CD14-positive monocyte (primary cell): Measurements from ENCODE around the gene EPS8L1. TPM values are rescaled to one million over a fixed set of nuclear protein-coding genes. Genes with fewer than 3 reads are reported as not detected.

Experiments used
- DNase-seq, 3 donors: peaks; one replicate each; pipeline ENCODE4 v3.0.0-alpha.2; 2011 to 2022
- H2AFZ ChIP-seq: 2 replicates; pipeline ENCODE4 v1.6.0; 2012; ENCODE audit warnings: mild to moderate bottlenecking, low read depth, low read length, inconsistent platforms; ENCODE audit not compliant: insufficient read depth, poor library complexity, severe bottlenecking
- H3K27ac ChIP-seq, 2 donors: 1 replicate in 1 of 2; 2 replicates in 1 of 2; pipeline ENCODE4 v1.5.1; 2012 to 2013; ENCODE audit warnings: low read length in 2 of 2, control low read depth in 1 of 2, inconsistent platforms in 1 of 2, low read depth in 1 of 2, mild to moderate bottlenecking in 1 of 2
- H3K27me3 ChIP-seq, 2 donors: one replicate each; pipeline versions ENCODE4 v1.6.0 to v1.6.1; 2011 to 2013; ENCODE audit warnings: low read length in 2 of 2; ENCODE audit not compliant: control insufficient read depth in 2 of 2, insufficient read depth in 2 of 2
- H3K36me3 ChIP-seq, 2 donors: replicated peaks in 1 of 2; 1 replicate in 1 of 2; 2 replicates in 1 of 2; pipeline versions ENCODE4 v1.5.1 to v1.6.1; 2012 to 2013; ENCODE audit warnings: low read length in 2 of 2, control low read depth in 1 of 2, inconsistent platforms in 1 of 2, mild to moderate bottlenecking in 1 of 2; ENCODE audit not compliant: insufficient read depth in 2 of 2, control insufficient read depth in 1 of 2
- H3K4me1 ChIP-seq, 2 donors: 1 replicate in 1 of 2; 2 replicates in 1 of 2; pipeline versions ENCODE4 v1.5.1 to v1.6.1; 2012 to 2013; ENCODE audit warnings: low read length in 2 of 2, control low read depth in 1 of 2, inconsistent platforms in 1 of 2, mild to moderate bottlenecking in 1 of 2, moderate library complexity in 1 of 2; ENCODE audit not compliant: insufficient read depth in 2 of 2, control insufficient read depth in 1 of 2
- H3K4me2 ChIP-seq: replicated peaks from 2 replicates; pipeline ENCODE3; 2012; ENCODE audit warnings: low read length, moderate library complexity, mild to moderate bottlenecking; ENCODE audit not compliant: poor library complexity, severe bottlenecking; ENCODE audit errors: extremely low read depth
- H3K4me3 ChIP-seq, 3 experiments: fragments of 200-600 bp in 1 of 3; sonication (generic) in 1 of 3; replicated peaks in 1 of 3; 1 replicate in 2 of 3; 2 replicates in 1 of 3; pipeline ENCODE4 v1.5.1; 2011 to 2013; ENCODE audit warnings: low read length in 3 of 3, mild to moderate bottlenecking in 3 of 3, control low read depth in 2 of 3, low read depth in 2 of 3, inconsistent platforms in 1 of 3, moderate library complexity in 1 of 3
- H3K79me2 ChIP-seq: 2 replicates; pipeline ENCODE4 v1.6.0; 2012; ENCODE audit warnings: mild to moderate bottlenecking, control low read depth, inconsistent platforms, low read length, moderate library complexity; ENCODE audit not compliant: insufficient read depth
- H3K9ac ChIP-seq: 2 replicates; pipeline ENCODE4 v1.6.0; 2017; ENCODE audit warnings: low read length, mild to moderate bottlenecking; ENCODE audit not compliant: insufficient read depth, poor library complexity, severe bottlenecking
- H3K9me3 ChIP-seq, 2 donors: replicated peaks in 1 of 2; 1 replicate in 1 of 2; 2 replicates in 1 of 2; pipeline versions ENCODE4 v1.5.1 to v1.6.1; 2012 to 2013; ENCODE audit warnings: low read length in 2 of 2, control low read depth in 1 of 2; ENCODE audit not compliant: control insufficient read depth in 1 of 2, insufficient read depth in 1 of 2
- H4K20me1 ChIP-seq: 2 replicates; pipeline ENCODE4 v1.6.0; 2012; ENCODE audit warnings: mild to moderate bottlenecking, low read length, control low read depth, moderate library complexity; ENCODE audit not compliant: insufficient read depth
- H3K27ac Mint-ChIP-seq, 7 donors: one replicate each; pipeline ENCODE4 v1.8.0; 2020; ENCODE audit warnings: mild to moderate bottlenecking in 7 of 7, mixed read lengths in 7 of 7, moderate library complexity in 6 of 7, inconsistent platforms in 2 of 7
- H3K27me3 Mint-ChIP-seq, 3 donors: one replicate each; pipeline ENCODE4 v1.8.0; 2021 to 2022; ENCODE audit warnings: low read depth in 3 of 3, mild to moderate bottlenecking in 3 of 3, mixed read lengths in 3 of 3, moderate library complexity in 3 of 3, inconsistent platforms in 1 of 3
- H3K36me3 Mint-ChIP-seq, 2 donors: one replicate each; pipeline ENCODE4 v1.8.0; 2020; ENCODE audit warnings: mixed read lengths in 2 of 2, inconsistent platforms in 1 of 2, mild to moderate bottlenecking in 1 of 2
- H3K4me1 Mint-ChIP-seq: one replicate; pipeline ENCODE4 v1.8.0; 2020; ENCODE audit warnings: mild to moderate bottlenecking, mixed read lengths
- H3K4me3 Mint-ChIP-seq, 2 donors: one replicate each; pipeline ENCODE4 v1.8.0; 2020; ENCODE audit warnings: mild to moderate bottlenecking in 2 of 2, mixed read lengths in 2 of 2, moderate library complexity in 1 of 2
- H3K9me3 Mint-ChIP-seq, 7 donors: one replicate each; pipeline ENCODE4 v1.8.0; 2020 to 2022; ENCODE audit warnings: mixed read lengths in 7 of 7, mild to moderate bottlenecking in 6 of 7, moderate library complexity in 6 of 7, inconsistent platforms in 2 of 7
- CTCF ChIP-seq: fragments of 200-600 bp; IDR thresholded peaks from one replicate; pipeline ENCODE4 v1.8.0; 2022; ENCODE audit warnings: antibody characterized with exemption, mild to moderate bottlenecking
- WGBS: methylation state at CpG from one replicate; pipeline ENCODE4 v1.1.5; 2013; ENCODE audit warnings: missing lambda C conversion rate; ENCODE audit not compliant: insufficient coverage; 5-methylcytosine and 5-hydroxymethylcytosine counted together
- intact Hi-C, 2 donors: fragments of 100-400 bp; cut with micrococcal nuclease; formaldehyde crosslinking; loops; one replicate each; pipeline versions ENCODE4 v1.15.0 to v1.15.1; 2023
- polyA plus RNA-seq, 3 donors: library from polyadenylated mRNA; depleted of rRNA in 1 of 3; unstranded in 2 of 3; stranded (reverse) in 1 of 3; fragments of 300-500 nt in 2 of 3; fragments of >200 nt in 1 of 3; fragmentation: Illumina TruSeq in 2 of 3; gene quantifications; 1 replicate in 2 of 3; 2 replicates in 1 of 3; pipeline ENCODE4 v1.2.3, GENCODE V29; 2012 to 2021

The EPS8L1 gene
- polyA plus RNA-seq, 3 donors = 1.5 to 5.0 (median 1.8) TPM

GRCh38 chr19:55047951-55048350 lies 27.7 kb upstream of the EPS8L1 start:
- Histone ChIP-seq H4K20me1 (peaks cover 3% of the 10 kb centered on the region), H3K9ac (no peak overlapping the region), H3K4me1 (no peaks in the 10 kb centered on the region), H3K4me2 (no peak overlapping the region), H3K36me3 (peaks cover 54 to 63% of the 10 kb centered on the region in 2 donors), H3K79me2 (no peaks in the 10 kb centered on the region), H3K27me3 (no peaks in the 10 kb centered on the region), H2AFZ (no peak overlapping the region), H3K4me3 (no peak overlapping the region), H3K9me3 (no peaks in the 10 kb centered on the region), H3K27ac (no peak overlapping the region)
- Mint-ChIP-seq H3K4me1 (no peaks in the 10 kb centered on the region), H3K27ac (no peak overlapping the region), H3K4me3 (no peak overlapping the region), H3K36me3 (peaks cover 55 to 91% of the 10 kb centered on the region in 2 donors), H3K9me3 (peaks cover 0 to 1% (median 0%) of the 10 kb centered on the region in 7 donors), H3K27me3 (peaks cover under 1 to 6% (median 1%) of the 10 kb centered on the region in 3 donors)
- 98% methylated on average over 12 of the region's 12 CpGs for WGBS
- intact Hi-C loops = loop anchor here in 1 of 2 donors (10.0 kb wide), 1 partner anchor 53 kb away; no protein-coding TSS in a partner anchor
- no peak for DNase-seq
- TF ChIP-seq CTCF = no peak

GRCh38 chr19:55048446-55048845 lies 27.2 kb upstream of the EPS8L1 start:
- no peaks in the 10 kb centered on the region for H3K4me1 Mint-ChIP-seq
- H3K36me3 Mint-ChIP-seq = peaks cover 56 to 91% of the 10 kb centered on the region in 2 donors
- H3K27ac Mint-ChIP-seq = no peak overlapping the region
- H4K20me1 ChIP-seq = no peaks in the 10 kb centered on the region
- no peak overlapping the region for H3K9ac ChIP-seq
- no peak for TF ChIP-seq CTCF
- peaks cover 0 to 3% (median 0%) of the 10 kb centered on the region in 3 donors for H3K27me3 Mint-ChIP-seq
- no peak overlapping the region for H2AFZ ChIP-seq
- WGBS = 95% methylated on average over 15 of the region's 15 CpGs
- no peak overlapping the region for H3K27ac ChIP-seq
- H3K9me3 Mint-ChIP-seq = peaks cover 0 to 2% (median 0%) of the 10 kb centered on the region in 7 donors
- no peaks in the 10 kb centered on the region for H3K27me3 ChIP-seq
- no peak overlapping the region for H3K4me3 Mint-ChIP-seq
- H3K4me1 ChIP-seq = no peaks in the 10 kb centered on the region
- intact Hi-C loops = loop anchor here in 1 of 2 donors (10.0 kb wide), 1 partner anchor 54 kb away; no protein-coding TSS in a partner anchor
- no peaks in the 10 kb centered on the region for H3K79me2 ChIP-seq
- DNase-seq = no peak
- no peak overlapping the region for H3K4me2 ChIP-seq
- H3K9me3 ChIP-seq = no peaks in the 10 kb centered on the region
- no peak overlapping the region for H3K4me3 ChIP-seq
- H3K36me3 ChIP-seq = peaks cover 57 to 64% of the 10 kb centered on the region in 2 donors
